Neural cell (in vitro differentiated cells): ENCODE data around the gene NID2. TPM values are rescaled to one million over a fixed set of nuclear protein-coding genes. Genes with fewer than 3 reads are reported as not detected.

ENCODE experiments used
- H2AFZ ChIP-seq: fragments of 200-600, 300-800 bp; sonication (generic), shearing (Covaris generic); 2 replicates; pipeline ENCODE4 v1.6.0; 2014; ENCODE audit warnings: low read depth, mild to moderate bottlenecking, antibody characterized with exemption, low read length, moderate library complexity
- H3F3A ChIP-seq: fragments of 200-600 bp; shearing (Covaris generic); 2 replicates; pipeline ENCODE4 v1.6.1; 2016; ENCODE audit warnings: mild to moderate bottlenecking, moderate library complexity, mixed read lengths, antibody characterized with exemption, low read length; ENCODE audit not compliant: insufficient read depth, poor library complexity, severe bottlenecking
- H3K27ac ChIP-seq: fragments of 200-600, 300-800 bp; sonication (generic), shearing (Covaris generic); 2 replicates; pipeline ENCODE4 v1.5.1; 2014; ENCODE audit warnings: mild to moderate bottlenecking, low read length, moderate library complexity
- H3K27me3 ChIP-seq: fragments of 300-800, 200-600 bp; sonication (generic), shearing (Covaris generic); 2 replicates; pipeline ENCODE4 v1.6.0; 2014; ENCODE audit warnings: mild to moderate bottlenecking, low read depth, low read length, moderate library complexity; ENCODE audit not compliant: insufficient read depth
- H3K36me3 ChIP-seq: fragments of 300-800, 200-600 bp; sonication (generic), shearing (Covaris generic); 2 replicates; pipeline ENCODE4 v1.5.1; 2014; ENCODE audit warnings: mild to moderate bottlenecking, antibody characterized with exemption, low read length, moderate library complexity; ENCODE audit not compliant: insufficient read depth
- H3K4me2 ChIP-seq: fragments of 300-800, 200-600 bp; sonication (generic), shearing (Covaris generic); 2 replicates; pipeline ENCODE4 v1.6.0; 2014; ENCODE audit warnings: mild to moderate bottlenecking, low read length
- H3K4me3 ChIP-seq: fragments of 300-800, 200-600 bp; sonication (generic), shearing (Covaris generic); 2 replicates; pipeline ENCODE4 v1.5.1; 2014; ENCODE audit warnings: mild to moderate bottlenecking, low read length, moderate library complexity
- H3K79me2 ChIP-seq: fragments of 200-600 bp; shearing (Covaris generic); replicated peaks from 2 replicates; pipeline ENCODE4 v1.6.0; 2014; ENCODE audit warnings: mild to moderate bottlenecking, low read length, moderate library complexity; ENCODE audit not compliant: insufficient read depth
- H3K9ac ChIP-seq: fragments of 300-800, 200-600 bp; sonication (generic), shearing (Covaris generic); 2 replicates; pipeline ENCODE4 v1.6.1; 2016; ENCODE audit warnings: mild to moderate bottlenecking, low read length, mixed read lengths
- H3K9me2 ChIP-seq: fragments of 200-600 bp; shearing (Covaris generic); 2 replicates; pipeline ENCODE4 v1.6.1; 2016; ENCODE audit warnings: mild to moderate bottlenecking, low read length, mixed read lengths; ENCODE audit not compliant: insufficient read depth
- H3K9me3 ChIP-seq: fragments of 200-600, 300-800 bp; sonication (generic), shearing (Covaris generic); 2 replicates; pipeline ENCODE4 v1.6.1; 2016; ENCODE audit warnings: mild to moderate bottlenecking, mixed run types, low read length, moderate library complexity, mixed read lengths
- H4K20me1 ChIP-seq: fragments of 200-600 bp; shearing (Covaris generic); 2 replicates; pipeline ENCODE4 v1.6.1; 2016; ENCODE audit warnings: mild to moderate bottlenecking, mixed run types; ENCODE audit not compliant: insufficient read depth
- CTCF ChIP-seq: fragments of 450-650 bp; IDR thresholded peaks from 2 replicates; pipeline ENCODE4 v1.5.1; 2014; ENCODE audit warnings: antibody characterized with exemption, mild to moderate bottlenecking, moderate library complexity; ENCODE audit not compliant: poor library complexity, severe bottlenecking
- EP300 ChIP-seq: fragments of 450-650 bp; conservative IDR thresholded peaks from 2 replicates; pipeline ENCODE4 v1.6.1; 2014; ENCODE audit warnings: antibody characterized with exemption, mild to moderate bottlenecking, moderate library complexity; ENCODE audit not compliant: poor library complexity, severe bottlenecking
- EZH2 ChIP-seq: fragments of 200-600, 300-800 bp; shearing (Covaris generic), sonication (generic); IDR thresholded peaks from 2 replicates; pipeline ENCODE4 v1.6.1; 2014; ENCODE audit warnings: antibody characterized with exemption, low read length, borderline replicate concordance, mild to moderate bottlenecking; ENCODE audit not compliant: insufficient read depth, poor library complexity, severe bottlenecking
- MXI1 ChIP-seq: fragments of 450-650 bp; conservative IDR thresholded peaks from 2 replicates; pipeline ENCODE4 v1.6.1; 2014; ENCODE audit warnings: antibody characterized with exemption, mild to moderate bottlenecking; ENCODE audit not compliant: poor library complexity, severe bottlenecking
- POLR2AphosphoS5 ChIP-seq: IDR thresholded peaks from 2 replicates; pipeline ENCODE4 v1.6.1; 2012
- RAD21 ChIP-seq: fragments of 450-650 bp; conservative IDR thresholded peaks from 2 replicates; pipeline ENCODE4 v1.6.1; 2014; ENCODE audit warnings: antibody characterized with exemption, mild to moderate bottlenecking, moderate library complexity
- REST ChIP-seq: IDR thresholded peaks from 2 replicates; pipeline ENCODE4 v1.6.1; 2012; ENCODE audit warnings: borderline replicate concordance
- SMC3 ChIP-seq: fragments of 450-650 bp; conservative IDR thresholded peaks from 2 replicates; pipeline ENCODE4 v1.6.1; 2014; ENCODE audit warnings: antibody characterized with exemption, mild to moderate bottlenecking, moderate library complexity; ENCODE audit not compliant: poor library complexity
- TAF1 ChIP-seq: IDR thresholded peaks from 2 replicates; pipeline ENCODE4 v1.6.1; 2012; ENCODE audit warnings: low read depth
- polyA plus RNA-seq: library from polyadenylated mRNA; depleted of rRNA; stranded (reverse); fragments of >200 nt; gene quantifications from 2 replicates; pipeline ENCODE4 v1.2.3, GENCODE V29; 2014

The NID2 gene
- polyA plus RNA-seq, 1 donor from 2014 or later, result 1.1 TPM

DNA sequence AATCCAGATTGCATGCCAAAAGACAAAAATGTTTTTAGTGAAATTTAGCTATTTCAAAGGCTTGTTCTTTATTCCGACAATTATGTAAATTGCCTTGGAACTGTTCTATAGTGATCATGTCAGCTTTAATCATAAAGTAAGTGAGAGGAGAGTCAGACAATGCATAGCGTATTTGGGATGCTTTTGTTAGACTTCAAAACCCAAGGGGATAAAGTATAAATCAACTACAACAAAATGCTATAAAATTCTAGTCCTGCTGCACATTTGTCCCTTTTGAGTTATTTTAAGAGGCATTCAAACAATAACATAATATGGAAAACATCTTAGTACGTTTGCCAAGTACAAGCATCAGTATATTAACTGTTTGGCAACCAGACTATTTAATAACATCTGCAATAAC lies 68.2 kb downstream of the NID2 start:
- H4K20me1 ChIP-seq, result no peaks in the 10 kb centered on the region
- H3F3A ChIP-seq, result no peaks in the 10 kb centered on the region
- no peak overlapping the region for H3K4me3 ChIP-seq
- H3K27ac ChIP-seq, result no peak overlapping the region
- H3K4me2 ChIP-seq, result no peak overlapping the region
- H3K79me2 ChIP-seq, result peaks cover 16% of the 10 kb centered on the region
- no peaks in the 10 kb centered on the region for H3K9me2 ChIP-seq
- no peaks in the 10 kb centered on the region for H3K9me3 ChIP-seq
- H3K36me3 ChIP-seq, result peaks cover 8% of the 10 kb centered on the region
- H2AFZ ChIP-seq, result no peak overlapping the region
- TF ChIP-seq EP300 (no peak), POLR2AphosphoS5 (no peak), MXI1 (no peak), CTCF (no peak), TAF1 (no peak), EZH2 (no peak), SMC3 (no peak), REST (no peak), RAD21 (no peak)
- H3K27me3 ChIP-seq, result no peaks in the 10 kb centered on the region
- H3K9ac ChIP-seq, result no peak overlapping the region

- Histone ChIP-seq H2AFZ (no peak overlapping the region), H3K9ac (no peak overlapping the region), H3K4me2 (no peak overlapping the region), H3K4me3 (no peak overlapping the region), H3K36me3 (peaks cover 8% of the 10 kb centered on the region), H3K9me3 (no peaks in the 10 kb centered on the region), H3K9me2 (no peaks in the 10 kb centered on the region), H3K27me3 (no peaks in the 10 kb centered on the region), H3F3A (no peaks in the 10 kb centered on the region), H3K79me2 (peaks cover 16% of the 10 kb centered on the region), H4K20me1 (no peaks in the 10 kb centered on the region), H3K27ac (no peak overlapping the region)
- TF ChIP-seq RAD21 (no peak), EZH2 (no peak), TAF1 (no peak), MXI1 (no peak), REST (no peak), CTCF (no peak), POLR2AphosphoS5 (no peak), SMC3 (no peak)
Observed at GRCh38 chr14:52000019-52000582, 68.8 kb downstream of the NID2 start.
